Measurements from ENCODE around the gene DIS3L. TPM values are rescaled to one million over a fixed set of nuclear protein-coding genes. Genes with fewer than 3 reads are reported as not detected.
"Not testable (repeated sequence)": the region's sequence is repeated elsewhere in the genome, so short reads cannot be mapped to it uniquely, and the experiment has no call there.

The DIS3L gene
- total and polyA plus RNA-seq, 2 of the 4 experiments (the other 2 are of a cell fraction) = 5.1 to 14.5 TPM

DNA sequence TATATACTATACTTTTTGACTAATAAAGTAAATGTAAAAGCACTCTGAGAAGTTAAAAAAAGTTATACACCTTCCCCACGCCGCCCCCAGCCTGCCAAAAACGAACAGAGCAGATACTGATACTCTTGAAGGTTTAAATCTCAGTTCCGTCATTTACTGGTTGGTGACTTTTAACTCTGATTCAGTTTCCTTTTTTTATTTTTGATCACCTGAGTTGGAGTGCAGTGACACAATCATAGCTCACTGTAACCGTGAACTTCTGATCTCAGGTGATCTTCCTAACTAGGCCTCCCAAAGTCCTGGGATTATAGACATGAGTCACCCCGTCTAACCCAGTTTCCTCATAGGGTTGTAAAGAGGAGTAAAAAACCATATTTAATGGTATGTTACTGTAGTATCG lies 66.4 kb downstream of the DIS3L start:
- dilution Hi-C loops (cut with HindIII; ENCODE audit: low sequenced_read_pairs, unreplicated experiment) = no loop called here
- ATAC-seq (ENCODE audit: low read depth) = no peak
- Histone ChIP-seq H3K4ac (ENCODE audit: low read depth, low read length) (no peak overlapping the region), H3K79me1 (ENCODE audit: low read depth in 1 of 2, low read length in 2 of 2) (peaks cover 5 to 18% of the 10 kb centered on the region in 2 experiments), H2AK5ac (ENCODE audit: low read depth, low read length) (no peak overlapping the region), H3K18ac (ENCODE audit: low read depth, low read length) (no peak overlapping the region), H2BK20ac (ENCODE audit: low read depth, low read length) (no peak overlapping the region), H4K5ac (ENCODE audit: low read depth, low read length) (no peak overlapping the region), H3K27me3 (ENCODE audit: control insufficient read depth, insufficient read depth, low read length) (no peaks in the 10 kb centered on the region), H3K23ac (ENCODE audit: low read depth, low read length) (no peak overlapping the region), H3K4me3 (ENCODE audit: insufficient read depth, low read depth, low read length) (no peak overlapping the region), H2BK5ac (ENCODE audit: low read depth, low read length, poor library complexity, severe bottlenecking) (no peak overlapping the region), H3K14ac (replicated peaks; ENCODE audit: low read depth, low read length) (no peak overlapping the region), H4K20me1 (ENCODE audit: insufficient read depth, low read length) (no peaks in the 10 kb centered on the region), H3K4me2 (ENCODE audit: low read depth, low read length) (no peak overlapping the region), H2BK15ac (ENCODE audit: low read depth, low read length) (no peak overlapping the region), H2AFZ (replicated peaks; ENCODE audit: low read length, poor library complexity) (no peak overlapping the region), H4K91ac (ENCODE audit: insufficient read depth, low read depth, low read length) (no peak overlapping the region), H3K9me1 (ENCODE audit: insufficient read depth, low read length) (no peaks in the 10 kb centered on the region), H3K56ac (ENCODE audit: extremely low read depth, insufficient read depth, low read length) (no peak overlapping the region), H3K36me3 (ENCODE audit: control insufficient read depth, insufficient read depth, low read length) (no peaks in the 10 kb centered on the region), H2BK120ac (ENCODE audit: low read depth, low read length) (no peak overlapping the region), H4K8ac (ENCODE audit: low read depth in 2 of 2, low read length in 2 of 2) (no peak overlapping the region), H3K9me3 (ENCODE audit: control insufficient read depth, insufficient read depth, low read length) (no peaks in the 10 kb centered on the region), H3K9ac (ENCODE audit: low read depth, low read length) (no peak overlapping the region), H3K27ac (ENCODE audit: insufficient read depth, low read length) (no peak overlapping the region), H3K4me1 (ENCODE audit: control insufficient read depth, insufficient read depth, low read length) (0 out of 2 replicates have a peak, but pooled peaks cover 1% of the 10 kb centered on the region), H2AK9ac (replicated peaks; ENCODE audit: low read depth, low read length, poor library complexity) (no peak overlapping the region)
- BruUV-seq (replicated peaks) = no TSS peak
- no CpG with 5 or more reads among the region's 7 CpGs for WGBS, 2 experiments (ENCODE audit: extremely low coverage in 2 of 2, insufficient read length in 1 of 2)
- in situ Hi-C loops (cut with MboI; ENCODE audit: low sequenced_read_pairs) = loop anchor here (25.0 kb wide), 1 partner anchor 503 kb away; no protein-coding TSS in a partner anchor
- no peak for TF ChIP-seq RCOR1 (IDR thresholded peaks at IDR 0.05; ENCODE audit: insufficient replicate concordance, low read length)
- TF ChIP-seq RAD21 (IDR thresholded peaks at IDR 0.05; ENCODE audit: low read length) = no peak
- TF ChIP-seq CEBPB (IDR thresholded peaks at IDR 0.05; ENCODE audit: low read depth, low read length) = no peak
- no peak for TF ChIP-seq CHD1 (IDR thresholded peaks at IDR 0.05; ENCODE audit: low read depth, low read length)
- no peak for TF ChIP-seq MXI1 (IDR thresholded peaks at IDR 0.05; ENCODE audit: borderline replicate concordance, low read depth, low read length)
- intact Hi-C loops (cut with micrococcal nuclease) = no loop called here
- CTCF ChIA-PET = no interaction called here
- DNase-seq = no peak
- POLR2A ChIA-PET (ENCODE audit: unreplicated experiment) = no interaction called here

DNA sequence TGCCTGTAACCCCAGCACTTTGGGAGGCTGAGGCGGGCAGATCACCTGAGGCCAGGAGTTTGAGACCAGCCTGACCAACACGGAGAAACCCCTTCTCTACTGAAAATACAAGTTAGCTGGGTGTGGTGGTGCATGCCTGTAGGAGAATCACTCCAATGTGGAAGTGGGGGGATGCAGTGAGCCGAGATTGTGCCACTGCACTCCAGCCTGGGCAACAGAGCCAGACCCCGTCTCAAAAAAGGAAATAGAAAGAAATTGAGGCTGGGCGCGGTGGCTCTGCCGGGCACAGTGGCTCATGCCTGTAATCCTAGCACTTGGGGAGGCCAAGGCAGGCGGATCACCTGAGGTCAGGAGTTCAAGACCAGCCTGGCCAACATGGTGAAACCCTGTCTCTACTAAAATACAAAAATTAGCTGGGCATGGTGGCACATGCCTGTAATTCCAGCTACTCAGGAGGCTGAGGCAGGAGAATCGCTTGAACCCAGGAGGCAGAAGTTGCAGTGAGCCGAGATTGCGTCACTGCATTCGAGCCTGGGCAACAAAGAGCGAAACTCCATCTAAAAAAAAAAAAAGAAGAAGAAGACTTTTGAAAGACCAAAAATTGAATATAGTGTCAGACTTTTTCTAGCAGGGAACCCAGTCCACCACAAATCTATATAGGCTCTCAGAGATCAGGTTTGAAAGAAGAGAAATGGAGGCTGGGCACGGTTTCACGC lies 68.5 kb downstream of the DIS3L start:
- H2BK120ac ChIP-seq (ENCODE audit: low read depth, low read length); H4K20me1 ChIP-seq (ENCODE audit: insufficient read depth, low read length); H4K8ac ChIP-seq (ENCODE audit: low read depth in 2 of 2, low read length in 2 of 2); H3K4me3 ChIP-seq (ENCODE audit: insufficient read depth, low read depth, low read length); H2AK9ac ChIP-seq (replicated peaks; ENCODE audit: low read depth, low read length, poor library complexity); POLR2A ChIA-PET (ENCODE audit: unreplicated experiment); dilution Hi-C loops (cut with HindIII; ENCODE audit: low sequenced_read_pairs, unreplicated experiment); H4K91ac ChIP-seq (ENCODE audit: insufficient read depth, low read depth, low read length); intact Hi-C loops (cut with micrococcal nuclease); DNase-seq; H2AK5ac ChIP-seq (ENCODE audit: low read depth, low read length); H3K14ac ChIP-seq (replicated peaks; ENCODE audit: low read depth, low read length); H3K9ac ChIP-seq (ENCODE audit: low read depth, low read length); H2BK20ac ChIP-seq (ENCODE audit: low read depth, low read length); H2BK5ac ChIP-seq (ENCODE audit: low read depth, low read length, poor library complexity, severe bottlenecking); ATAC-seq (ENCODE audit: low read depth); H3K27ac ChIP-seq (ENCODE audit: insufficient read depth, low read length); H3K79me1 ChIP-seq (ENCODE audit: low read depth in 1 of 2, low read length in 2 of 2); H3K23ac ChIP-seq (ENCODE audit: low read depth, low read length); BruUV-seq (replicated peaks); H2AFZ ChIP-seq (replicated peaks; ENCODE audit: low read length, poor library complexity); H3K4ac ChIP-seq (ENCODE audit: low read depth, low read length); H3K36me3 ChIP-seq (ENCODE audit: control insufficient read depth, insufficient read depth, low read length); H3K18ac ChIP-seq (ENCODE audit: low read depth, low read length); H3K4me2 ChIP-seq (ENCODE audit: low read depth, low read length); H3K9me3 ChIP-seq (ENCODE audit: control insufficient read depth, insufficient read depth, low read length); H4K5ac ChIP-seq (ENCODE audit: low read depth, low read length); CTCF ChIA-PET; H2BK15ac ChIP-seq (ENCODE audit: low read depth, low read length); H3K4me1 ChIP-seq (ENCODE audit: control insufficient read depth, insufficient read depth, low read length); H3K27me3 ChIP-seq (ENCODE audit: control insufficient read depth, insufficient read depth, low read length); H3K9me1 ChIP-seq (ENCODE audit: insufficient read depth, low read length); H3K56ac ChIP-seq (ENCODE audit: extremely low read depth, insufficient read depth, low read length): not testable (repeated sequence)
- in situ Hi-C loops (cut with MboI; ENCODE audit: low sequenced_read_pairs) = loop anchor here (25.0 kb wide), 1 partner anchor 500 kb away; no protein-coding TSS in a partner anchor
- WGBS, 2 experiments (ENCODE audit: extremely low coverage in 2 of 2, insufficient read length in 1 of 2) = 93% methylated on average over 2 of the region's 15 CpGs; no CpG with 5 or more reads in 1 of the 2 experiments

All from IMR-90 (cell line).